ENCODE measurements around the gene APBA1. TPM values are rescaled to one million over a fixed set of nuclear protein-coding genes. Genes with fewer than 3 reads are reported as not detected.
A peak's percentile ranks its signal among the peaks of the same experiment; 100 is the strongest.

The APBA1 gene
- total RNA-seq, 8 experiments from 2014 or later = 0.73 to 30.5 (median 15.7) TPM

DNA sequence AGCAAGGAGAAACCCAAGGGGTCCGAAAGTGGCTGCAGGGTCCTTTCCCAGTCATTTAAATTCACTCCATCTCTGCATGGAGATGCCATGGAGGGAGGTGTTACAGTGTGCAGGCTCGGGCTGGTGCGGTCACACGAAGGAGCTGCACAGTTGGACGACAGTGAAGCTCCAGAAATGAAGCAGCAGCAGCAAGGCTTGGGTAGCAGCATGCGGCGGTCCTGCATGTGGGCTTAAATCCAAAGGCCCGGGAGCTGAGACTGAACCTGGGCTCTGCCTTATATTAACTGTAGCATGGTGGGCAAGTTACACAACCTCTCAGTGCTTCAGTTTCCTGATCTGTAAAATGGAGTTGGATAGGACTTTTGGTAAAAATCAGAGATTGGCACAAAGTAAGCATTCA is 51.4 kb downstream of the APBA1 start:
- Histone ChIP-seq H3K27ac (no peak overlapping the region), H3K4me3 (no peak overlapping the region), H3K4me1 (replicated peaks in 1 of 2) (no peaks in the 10 kb centered on the region)
- no peak for ATAC-seq (replicated peaks in 6 of 8)
- in situ Hi-C loops (cut with MboI; ENCODE audit: low pct_unique_long_range_greater_than_20kb in 2 of 9, low sequenced_read_pairs in 9 of 9, unreplicated experiment in 9 of 9) = no loop called here
- WGBS, 10 experiments = 86 to 100% (median 96%) methylated on average over 1 to 6 of the region's 8 CpGs; no CpG with 5 or more reads in 4 of the 10 experiments

- WGBS, 10 experiments = 50 to 88% (median 73%) methylated on average over 1 of the region's 1 CpG; no CpG with 5 or more reads in 6 of the 10 experiments
- in situ Hi-C loops (cut with MboI; ENCODE audit: low pct_unique_long_range_greater_than_20kb in 2 of 9, low sequenced_read_pairs in 9 of 9, unreplicated experiment in 9 of 9) = no loop called here
- H3K27ac ChIP-seq = no peak overlapping the region
- H3K4me1 ChIP-seq (replicated peaks in 1 of 2) = no peaks in the 10 kb centered on the region
- no peak for ATAC-seq (replicated peaks in 6 of 8)
- H3K4me3 ChIP-seq = no peak overlapping the region
Observed at GRCh38 chr9:69619233-69619632, 52.9 kb downstream of the APBA1 start.

- in situ Hi-C loops (cut with MboI; ENCODE audit: low pct_unique_long_range_greater_than_20kb in 2 of 9, low sequenced_read_pairs in 9 of 9, unreplicated experiment in 9 of 9) = no loop called here
Observed at GRCh38 chr9:69617006-69617405, 55.2 kb downstream of the APBA1 start.

GRCh38 chr9:69615880-69616279 is 56.3 kb downstream of the APBA1 start:
- WGBS, 10 experiments = 93 to 100% (median 96%) methylated on average over 1 to 3 of the region's 3 CpGs; no CpG with 5 or more reads in 4 of the 10 experiments

More at GRCh38 chr9:69617006-69617405, 55.2 kb downstream of the APBA1 start:
- peak in 3 of 8 experiments; percentile 37 to 79 (median 59) for ATAC-seq (replicated peaks in 6 of 8)
- Histone ChIP-seq H3K4me3 (no peak overlapping the region), H3K27ac (no peak overlapping the region), H3K4me1 (replicated peaks in 1 of 2) (no peaks in the 10 kb centered on the region)

GRCh38 chr9:69611221-69611620 is 61.0 kb downstream of the APBA1 start:
- WGBS, 10 experiments = 60 to 100% (median 78%) methylated on average over 1 to 3 of the region's 3 CpGs; no CpG with 5 or more reads in 1 of the 10 experiments
- no peak overlapping the region for H3K4me3 ChIP-seq
- H3K27ac ChIP-seq = no peak overlapping the region
- H3K4me1 ChIP-seq (replicated peaks in 1 of 2) = no peaks in the 10 kb centered on the region
- no peak for ATAC-seq (replicated peaks in 6 of 8)
- in situ Hi-C loops (cut with MboI; ENCODE audit: low pct_unique_long_range_greater_than_20kb in 2 of 9, low sequenced_read_pairs in 9 of 9, unreplicated experiment in 9 of 9) = no loop called here

More at GRCh38 chr9:69615880-69616279, 56.3 kb downstream of the APBA1 start:
- in situ Hi-C loops (cut with MboI; ENCODE audit: low pct_unique_long_range_greater_than_20kb in 2 of 9, low sequenced_read_pairs in 9 of 9, unreplicated experiment in 9 of 9) = no loop called here
- no peak for ATAC-seq (replicated peaks in 6 of 8)
- Histone ChIP-seq H3K4me1 (replicated peaks in 1 of 2) (no peaks in the 10 kb centered on the region), H3K27ac (no peak overlapping the region), H3K4me3 (no peak overlapping the region)

DNA sequence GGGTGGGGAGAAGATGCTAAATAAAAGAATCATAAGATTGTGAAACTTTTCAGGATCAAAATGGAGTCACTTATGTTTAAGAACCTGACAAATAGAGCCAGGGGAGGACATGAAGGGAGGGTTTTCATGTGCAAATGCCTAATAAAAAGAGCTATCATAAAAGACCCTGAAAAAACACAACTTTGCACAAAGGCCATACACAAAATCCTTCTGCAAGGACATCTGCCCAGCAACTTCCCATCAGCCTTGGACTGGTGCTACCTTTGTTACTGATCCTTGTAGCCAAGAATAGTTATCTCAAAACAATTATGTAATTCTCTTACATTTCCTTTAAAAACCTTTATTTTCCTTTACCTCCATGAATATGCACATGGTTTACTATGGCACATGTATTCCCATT is 63.0 kb downstream of the APBA1 start:
- ATAC-seq (replicated peaks in 6 of 8) = peak in 2 of 8 experiments; percentile 35 to 39
- in situ Hi-C loops (cut with MboI; ENCODE audit: low pct_unique_long_range_greater_than_20kb in 2 of 9, low sequenced_read_pairs in 9 of 9, unreplicated experiment in 9 of 9) = no loop called here
- Histone ChIP-seq H3K4me3 (no peak overlapping the region), H3K27ac (no peak overlapping the region), H3K4me1 (replicated peaks in 1 of 2) (peaks cover 0 to 6% of the 10 kb centered on the region in 2 donors)

GRCh38 chr9:69606089-69606488 is 66.1 kb downstream of the APBA1 start:
- ATAC-seq (replicated peaks in 6 of 8) = no peak
- Histone ChIP-seq H3K4me1 (replicated peaks in 1 of 2) (peaks cover 0 to 6% of the 10 kb centered on the region in 2 donors), H3K27ac (no peak overlapping the region), H3K4me3 (no peak overlapping the region)
- 70 to 100% (median 89%) methylated on average over 1 to 4 of the region's 5 CpGs; no CpG with 5 or more reads in 3 of the 10 experiments for WGBS, 10 experiments
- in situ Hi-C loops (cut with MboI; ENCODE audit: low pct_unique_long_range_greater_than_20kb in 2 of 9, low sequenced_read_pairs in 9 of 9, unreplicated experiment in 9 of 9) = no loop called here

DNA sequence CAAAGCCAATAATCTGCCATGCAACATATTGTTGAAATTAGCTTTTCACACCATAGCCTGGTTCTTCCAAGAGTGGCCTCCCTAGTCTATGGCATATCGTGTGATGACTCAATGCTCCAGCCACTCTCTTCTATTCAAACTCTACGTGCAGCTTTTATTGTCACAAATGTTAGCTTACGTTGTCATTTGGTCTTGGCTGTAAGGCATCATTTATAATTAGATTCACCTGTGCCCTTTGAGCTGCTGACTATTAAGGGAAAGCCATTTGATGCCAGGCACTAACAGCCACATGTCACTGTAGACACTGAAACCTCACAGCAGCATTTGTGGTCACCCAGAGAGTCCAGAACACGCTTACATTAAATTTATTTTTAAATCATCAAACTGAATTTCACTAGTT is 66.8 kb downstream of the APBA1 start:
- Histone ChIP-seq H3K4me1 (replicated peaks in 1 of 2) (peaks cover 0 to 6% of the 10 kb centered on the region in 2 donors), H3K4me3 (no peak overlapping the region), H3K27ac (no peak overlapping the region)
- peak in 3 of 8 experiments; percentile 62 to 84 (median 64) for ATAC-seq (replicated peaks in 6 of 8)
- in situ Hi-C loops (cut with MboI; ENCODE audit: low pct_unique_long_range_greater_than_20kb in 2 of 9, low sequenced_read_pairs in 9 of 9, unreplicated experiment in 9 of 9) = no loop called here
- WGBS, 10 experiments = 35 to 81% (median 64%) methylated on average over 3 to 4 of the region's 4 CpGs; no CpG with 5 or more reads in 4 of the 10 experiments

GRCh38 chr9:69604568-69605219 is 67.5 kb downstream of the APBA1 start:
- Histone ChIP-seq H3K4me3 (no peak overlapping the region), H3K27ac (no peak overlapping the region), H3K4me1 (replicated peaks in 1 of 2) (peaks cover 0 to 6% of the 10 kb centered on the region in 2 donors)
- WGBS, 10 experiments = 35 to 100% (median 81%) methylated on average over 1 to 5 of the region's 10 CpGs; no CpG with 5 or more reads in 2 of the 10 experiments
- in situ Hi-C loops (cut with MboI; ENCODE audit: low pct_unique_long_range_greater_than_20kb in 2 of 9, low sequenced_read_pairs in 9 of 9, unreplicated experiment in 9 of 9) = no loop called here
- ATAC-seq (replicated peaks in 6 of 8) = no peak

DNA sequence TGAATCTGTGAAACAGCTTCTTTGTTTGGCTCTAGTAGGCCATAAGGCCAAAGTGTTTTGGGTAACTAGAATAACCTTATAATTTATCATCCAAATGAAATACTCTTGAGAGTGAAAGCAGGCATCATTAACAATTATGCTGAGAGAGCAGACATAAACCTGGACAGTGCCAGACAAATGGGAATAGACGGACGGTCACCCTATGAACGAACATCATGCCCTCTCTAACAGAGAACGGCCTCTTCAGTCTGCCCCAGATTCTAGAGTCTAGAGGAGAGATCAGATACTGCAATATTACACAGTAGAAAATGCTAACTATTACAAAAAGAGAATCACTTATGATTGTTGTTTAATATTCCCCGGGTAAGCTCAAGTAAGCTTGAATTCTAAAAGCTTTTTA is 68.5 kb downstream of the APBA1 start:
- 75 to 100% (median 86%) methylated on average over 3 to 5 of the region's 5 CpGs; no CpG with 5 or more reads in 2 of the 10 experiments for WGBS, 10 experiments
- in situ Hi-C loops (cut with MboI; ENCODE audit: low pct_unique_long_range_greater_than_20kb in 2 of 9, low sequenced_read_pairs in 9 of 9, unreplicated experiment in 9 of 9) = no loop called here
- ATAC-seq (replicated peaks in 6 of 8) = no peak

GRCh38 chr9:69602773-69603172 is 69.4 kb downstream of the APBA1 start:
- WGBS, 10 experiments = 20 to 100% (median 67%) methylated on average over 1 of the region's 1 CpG; no CpG with 5 or more reads in 2 of the 10 experiments
- H3K27ac ChIP-seq = no peak overlapping the region
- no peak for ATAC-seq (replicated peaks in 6 of 8)
- H3K4me1 ChIP-seq (replicated peaks in 1 of 2) = peaks cover 0 to 6% of the 10 kb centered on the region in 2 donors
- in situ Hi-C loops (cut with MboI; ENCODE audit: low pct_unique_long_range_greater_than_20kb in 2 of 9, low sequenced_read_pairs in 9 of 9, unreplicated experiment in 9 of 9) = no loop called here
- H3K4me3 ChIP-seq = no peak overlapping the region

More for the DNA sequence above, 68.5 kb downstream of the APBA1 start:
- no peak overlapping the region for H3K27ac ChIP-seq
- no peak overlapping the region for H3K4me3 ChIP-seq
- H3K4me1 ChIP-seq (replicated peaks in 1 of 2) = peaks cover 0 to 6% of the 10 kb centered on the region in 2 donors

DNA sequence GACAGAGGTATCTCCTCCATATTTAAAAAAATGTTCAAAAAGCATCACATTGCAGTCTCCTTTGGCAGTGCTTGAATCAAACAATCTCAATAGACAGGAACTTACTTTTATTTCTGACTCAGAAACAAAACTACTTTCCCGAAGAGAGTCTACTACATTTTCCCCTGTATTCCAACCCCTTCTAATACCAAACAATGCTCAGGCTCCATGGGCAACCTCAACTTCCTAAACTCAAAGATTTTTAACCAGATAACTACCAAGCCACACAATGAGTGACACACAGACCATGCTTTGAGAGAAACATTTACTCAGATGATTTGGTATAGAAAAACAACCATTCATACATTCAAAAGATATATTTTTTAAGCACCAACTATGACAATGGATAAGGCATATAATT is 70.5 kb downstream of the APBA1 start:
- in situ Hi-C loops (cut with MboI; ENCODE audit: low pct_unique_long_range_greater_than_20kb in 2 of 9, low sequenced_read_pairs in 9 of 9, unreplicated experiment in 9 of 9) = no loop called here
- peaks cover 0 to 6% of the 10 kb centered on the region in 2 donors for H3K4me1 ChIP-seq (replicated peaks in 1 of 2)
- 67 to 100% (median 76%) methylated on average over 1 of the region's 1 CpG; no CpG with 5 or more reads in 4 of the 10 experiments for WGBS, 10 experiments

DNA sequence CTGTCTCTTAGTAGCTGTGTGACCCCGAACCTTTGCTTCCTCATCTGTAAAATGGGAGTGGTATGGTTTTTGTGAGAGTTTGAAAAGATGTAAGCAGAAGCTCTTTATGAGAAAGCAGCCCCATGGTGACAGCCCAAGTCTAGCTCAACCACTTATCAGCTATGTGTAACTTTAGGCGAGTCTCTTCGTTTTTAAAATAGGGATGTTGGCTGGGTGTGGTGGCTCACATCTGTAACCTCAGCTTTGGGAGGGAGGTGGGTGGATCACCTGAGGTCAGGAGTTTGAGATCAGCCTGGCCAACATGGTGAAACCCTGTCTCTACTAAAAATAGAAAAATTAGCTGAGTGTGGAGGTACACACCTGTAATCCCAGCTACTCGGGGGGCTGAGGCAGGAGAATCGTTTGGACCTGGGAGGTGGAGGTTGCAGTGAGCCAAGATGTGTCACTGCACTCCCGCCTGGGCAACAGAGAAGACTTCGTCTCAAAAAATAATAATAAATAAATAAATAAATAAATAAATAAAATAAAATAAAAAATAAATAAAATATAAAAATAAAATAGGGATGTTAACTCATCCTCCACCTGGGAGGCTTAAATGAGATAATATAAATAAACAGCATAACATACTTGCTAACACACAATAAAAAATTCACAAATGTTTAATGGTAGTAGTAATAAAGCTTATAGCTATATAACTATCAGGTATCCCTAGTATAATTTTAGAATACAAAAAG is 71.7 kb downstream of the APBA1 start:
- in situ Hi-C loops (cut with MboI; ENCODE audit: low pct_unique_long_range_greater_than_20kb in 2 of 9, low sequenced_read_pairs in 9 of 9, unreplicated experiment in 9 of 9) = no loop called here
- ATAC-seq (replicated peaks in 6 of 8) = no peak
- 69 to 100% (median 89%) methylated on average over 2 to 7 of the region's 7 CpGs; no CpG with 5 or more reads in 1 of the 10 experiments for WGBS, 10 experiments
- H3K27ac ChIP-seq = no peak overlapping the region
- no peak overlapping the region for H3K4me3 ChIP-seq
- peaks cover 0 to 5% of the 10 kb centered on the region in 2 donors for H3K4me1 ChIP-seq (replicated peaks in 1 of 2)

More for the DNA sequence above, 70.5 kb downstream of the APBA1 start:
- ATAC-seq (replicated peaks in 6 of 8) = no peak
- Histone ChIP-seq H3K4me3 (no peak overlapping the region), H3K27ac (no peak overlapping the region)

Measured in motor neuron (in vitro differentiated cells).